ENCODE data around the gene COL5A2.
A peak's percentile ranks its signal among the peaks of the same experiment; 100 is the strongest.

Gene COL5A2

DNA sequence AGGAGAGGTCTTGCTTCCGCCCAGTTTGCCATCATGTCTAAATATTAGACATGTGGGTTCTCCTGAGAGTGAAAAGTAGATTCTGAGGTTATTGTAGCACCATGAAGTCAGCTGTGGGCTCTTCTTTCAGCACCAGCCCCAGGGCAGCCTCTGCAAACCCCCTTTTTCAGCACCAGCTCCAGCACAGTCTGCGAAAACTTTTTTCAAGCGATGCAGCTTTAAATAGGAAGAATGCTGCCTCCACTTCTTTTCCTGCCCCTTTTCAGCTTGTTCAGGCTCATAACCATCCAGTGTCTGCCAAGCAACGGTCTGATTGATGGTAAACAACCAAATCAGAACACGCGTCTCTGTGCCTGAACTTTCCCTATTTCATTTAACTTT, at the start of gene COL5A2:
Gene COL5A2, minus strand, starts transcription at position 192 of the 381 bp plus-strand sequence. Its CDS starts 157 bp downstream, at position 35.
- TF ChIP-seq, protein P1, sequence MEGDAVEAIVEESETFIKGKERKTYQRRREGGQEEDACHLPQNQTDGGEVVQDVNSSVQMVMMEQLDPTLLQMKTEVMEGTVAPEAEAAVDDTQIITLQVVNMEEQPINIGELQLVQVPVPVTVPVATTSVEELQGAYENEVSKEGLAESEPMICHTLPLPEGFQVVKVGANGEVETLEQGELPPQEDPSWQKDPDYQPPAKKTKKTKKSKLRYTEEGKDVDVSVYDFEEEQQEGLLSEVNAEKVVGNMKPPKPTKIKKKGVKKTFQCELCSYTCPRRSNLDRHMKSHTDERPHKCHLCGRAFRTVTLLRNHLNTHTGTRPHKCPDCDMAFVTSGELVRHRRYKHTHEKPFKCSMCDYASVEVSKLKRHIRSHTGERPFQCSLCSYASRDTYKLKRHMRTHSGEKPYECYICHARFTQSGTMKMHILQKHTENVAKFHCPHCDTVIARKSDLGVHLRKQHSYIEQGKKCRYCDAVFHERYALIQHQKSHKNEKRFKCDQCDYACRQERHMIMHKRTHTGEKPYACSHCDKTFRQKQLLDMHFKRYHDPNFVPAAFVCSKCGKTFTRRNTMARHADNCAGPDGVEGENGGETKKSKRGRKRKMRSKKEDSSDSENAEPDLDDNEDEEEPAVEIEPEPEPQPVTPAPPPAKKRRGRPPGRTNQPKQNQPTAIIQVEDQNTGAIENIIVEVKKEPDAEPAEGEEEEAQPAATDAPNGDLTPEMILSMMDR (IDR thresholded peaks at IDR 0.05; ENCODE audit: low read depth, low read length, missing control alignments): no peak
- peak; percentile 88 for DNase-seq (ENCODE audit: extremely low read depth, low read depth)

DNA sequence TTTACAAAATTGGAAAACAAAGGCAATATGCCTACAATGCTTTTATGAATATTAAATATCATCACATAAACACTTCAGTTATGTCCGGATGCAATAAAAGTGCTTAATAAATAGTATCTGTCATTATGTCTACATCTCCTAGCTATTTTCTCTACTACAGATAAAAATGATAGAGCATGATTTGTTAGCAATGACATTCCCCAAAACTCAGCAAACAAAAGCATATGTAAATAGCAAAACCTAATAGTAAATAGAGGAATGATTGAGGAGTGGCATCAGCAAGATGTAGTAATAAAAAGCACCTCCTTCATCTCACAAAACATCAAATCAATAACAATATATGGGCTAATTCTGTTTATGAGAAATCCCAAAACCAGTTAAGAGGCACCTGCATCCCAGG, 46.5 kb upstream of the COL5A2 start:
- H3K4me3 ChIP-seq (replicated peaks; ENCODE audit: low read depth, low read length): no peak overlapping the region
- no peak for DNase-seq (ENCODE audit: extremely low read depth, low read depth)
- TF ChIP-seq, protein P1 (IDR thresholded peaks at IDR 0.05; ENCODE audit: low read depth, low read length, missing control alignments): no peak

More for the DNA sequence above, at the start of gene COL5A2:
- H3K4me3 ChIP-seq (replicated peaks; ENCODE audit: low read depth, low read length): peak within 1 kb of the TSS; percentile 75

DNA sequence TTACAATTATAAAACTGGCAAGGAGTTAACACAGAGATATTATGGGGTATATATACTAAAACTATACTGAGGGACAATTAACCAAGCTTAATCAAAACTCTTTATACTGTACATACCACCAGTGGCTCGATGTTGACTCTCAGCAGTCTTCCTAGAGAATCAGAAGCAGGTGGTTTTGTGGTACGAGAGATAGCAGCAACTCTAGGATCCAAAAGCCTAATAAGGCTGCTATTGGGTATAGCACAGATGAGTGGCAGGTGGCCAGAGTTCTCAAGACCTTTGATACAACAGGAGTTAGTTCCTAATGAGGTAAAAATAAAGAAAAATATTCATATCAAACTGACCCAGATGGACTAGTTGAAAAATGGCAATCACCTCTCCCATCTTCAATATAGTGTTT, 45.5 kb upstream of the COL5A2 start:
- TF ChIP-seq, protein P1 (IDR thresholded peaks at IDR 0.05; ENCODE audit: low read depth, low read length, missing control alignments): no peak
- DNase-seq (ENCODE audit: extremely low read depth, low read depth): no peak
- H3K4me3 ChIP-seq (replicated peaks; ENCODE audit: low read depth, low read length): no peak overlapping the region

DNA sequence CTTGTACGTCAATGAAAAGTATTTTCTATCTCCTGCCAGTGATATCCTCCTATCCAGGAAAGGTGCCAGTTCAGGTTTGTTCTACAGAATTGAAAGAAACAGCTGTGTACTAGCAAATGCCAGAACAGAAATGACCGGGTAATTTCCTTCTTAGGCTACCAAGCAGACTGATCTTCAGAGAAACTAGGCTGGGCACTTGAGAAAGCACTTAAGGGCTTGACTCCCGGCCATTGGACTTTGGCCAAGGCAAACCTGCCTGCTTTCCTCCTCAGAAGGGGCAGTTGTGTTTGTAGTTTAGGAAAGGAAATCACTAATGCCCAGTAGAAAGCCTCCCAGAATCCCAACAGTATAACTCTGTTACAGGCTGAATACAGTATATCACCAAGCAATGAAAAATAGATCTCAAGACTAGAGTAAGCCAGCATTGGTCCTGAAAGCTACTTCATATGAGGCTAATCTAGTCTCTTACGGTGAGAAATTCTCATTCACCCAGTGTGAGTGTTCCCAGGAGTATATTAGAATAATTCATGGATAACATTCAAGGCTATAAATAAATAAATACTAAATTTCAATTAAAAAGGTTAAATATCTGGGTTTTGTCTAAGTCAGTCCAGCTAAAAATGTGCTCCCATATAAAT, 43.0 kb upstream of the COL5A2 start:
- TF ChIP-seq, protein P1 (IDR thresholded peaks at IDR 0.05; ENCODE audit: low read depth, low read length, missing control alignments): no peak
- no peak overlapping the region for H3K4me3 ChIP-seq (replicated peaks; ENCODE audit: low read depth, low read length)
- DNase-seq (ENCODE audit: extremely low read depth, low read depth): no peak

DNA sequence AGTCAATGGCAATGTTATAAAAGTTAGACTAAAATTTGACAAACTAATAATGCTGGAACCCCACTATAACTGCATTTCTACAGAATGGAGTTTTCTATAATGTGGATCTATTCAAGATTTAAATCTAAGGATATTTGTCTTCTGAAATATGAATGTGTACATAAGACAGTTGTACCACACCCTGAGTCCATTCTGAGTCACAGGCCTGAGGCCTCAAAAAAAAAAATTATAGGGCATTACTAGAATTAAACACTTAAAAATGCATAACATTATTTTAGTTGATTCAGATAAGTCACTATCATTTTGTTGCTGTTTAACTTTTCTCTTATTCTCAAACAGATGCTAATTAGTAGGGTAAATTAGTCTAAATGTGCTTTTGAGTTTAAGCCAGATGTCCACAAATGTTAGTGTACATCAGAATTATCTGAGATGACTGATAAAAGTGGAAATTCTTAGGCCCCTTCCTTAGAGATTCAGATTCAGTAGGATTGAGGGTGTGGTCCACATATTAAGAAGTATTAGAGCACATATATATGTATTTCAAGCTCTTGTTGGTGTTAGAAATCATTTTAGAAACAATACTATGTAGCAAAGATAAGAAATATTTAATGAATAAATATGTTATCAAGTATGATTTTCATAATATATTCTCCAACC, 42.4 kb upstream of the COL5A2 start:
- no peak overlapping the region for H3K4me3 ChIP-seq (replicated peaks; ENCODE audit: low read depth, low read length)
- no peak for DNase-seq (ENCODE audit: extremely low read depth, low read depth)
- TF ChIP-seq, protein P1 (IDR thresholded peaks at IDR 0.05; ENCODE audit: low read depth, low read length, missing control alignments): no peak

DNA sequence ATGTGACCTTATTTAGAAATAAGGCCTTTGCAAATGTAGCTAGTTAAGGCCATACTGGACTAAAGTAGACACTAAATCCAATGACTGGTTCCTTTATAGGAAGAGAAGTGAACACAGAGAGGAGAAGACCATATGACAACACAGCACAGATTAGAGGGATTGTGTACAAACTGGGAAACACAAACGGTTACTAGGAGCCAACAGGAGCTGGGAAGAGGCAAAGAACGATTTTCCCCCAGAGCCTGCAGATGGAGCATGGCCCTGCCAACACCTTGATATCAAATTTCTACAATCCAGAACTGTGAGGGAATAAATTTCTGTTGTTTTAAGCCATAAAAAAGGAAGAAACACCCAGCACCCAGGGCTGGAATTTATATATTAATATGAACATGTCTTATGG, 38.7 kb upstream of the COL5A2 start:
- TF ChIP-seq, protein P1 (IDR thresholded peaks at IDR 0.05; ENCODE audit: low read depth, low read length, missing control alignments): no peak
- H3K4me3 ChIP-seq (replicated peaks; ENCODE audit: low read depth, low read length): no peak overlapping the region
- DNase-seq (ENCODE audit: extremely low read depth, low read depth): no peak

All from HFF-Myc (cell line).